HG02981 (cell line): Measurements from ENCODE around the gene RPL3.

Source experiments
- ATAC-seq: cut with Tn5 transposase; IDR thresholded peaks from one replicate; pipeline ENCODE4 v1.9.1; 2021; ENCODE audit warnings: mild to moderate bottlenecking, moderate library complexity; ENCODE audit not compliant: unreplicated experiment

RPL3 gene

GRCh38 chr22:39317775-39318506 lies 1.5 kb downstream of the RPL3 start:
- ATAC-seq: no peak

GRCh38 chr22:39317084-39317774 lies 2.2 kb downstream of the RPL3 start:
- no peak for ATAC-seq

- no peak for ATAC-seq
These were observed 2.9 kb downstream of the RPL3 start for GRCh38 chr22:39316440-39317083.

GRCh38 chr22:39315389-39315788 lies 4.0 kb downstream of the RPL3 start:
- no peak for ATAC-seq

GRCh38 chr22:39314251-39314971 lies 5.0 kb downstream of the RPL3 start:
- ATAC-seq: no peak

- no peak for ATAC-seq
These were observed 6.0 kb downstream of the RPL3 start for GRCh38 chr22:39313258-39314001.

GRCh38 chr22:39312410-39312809 lies 7.0 kb downstream of the RPL3 start:
- no peak for ATAC-seq

GRCh38 chr22:39311592-39312400 lies 7.6 kb downstream of the RPL3 start:
- ATAC-seq: no peak

GRCh38 chr22:39309881-39310714 lies 9.3 kb downstream of the RPL3 start:
- no peak for ATAC-seq

- no peak for ATAC-seq
These were observed 10.0 kb downstream of the RPL3 start for GRCh38 chr22:39309364-39309861.

- no peak for ATAC-seq
These were observed 10.6 kb downstream of the RPL3 start for GRCh38 chr22:39308614-39309363.

- no peak for ATAC-seq
These were observed 12.7 kb downstream of the RPL3 start for GRCh38 chr22:39306456-39307361.

- no peak for ATAC-seq
These were observed 15.3 kb downstream of the RPL3 start for GRCh38 chr22:39303892-39304671.

- no peak for ATAC-seq
These were observed 16.1 kb downstream of the RPL3 start for GRCh38 chr22:39303358-39303757.

- ATAC-seq: no peak
These were observed 16.9 kb downstream of the RPL3 start for GRCh38 chr22:39302431-39302960.

GRCh38 chr22:39301926-39302325 lies 17.5 kb downstream of the RPL3 start:
- ATAC-seq: no peak
